HG03378 (cell line): ENCODE results near the gene NME7.
"Not testable (repeated sequence)": the region's sequence is repeated elsewhere in the genome, so short reads cannot be mapped to it uniquely, and the experiment has no call there.

ENCODE experiments used
- ATAC-seq: cut with Tn5 transposase; IDR thresholded peaks from one replicate; pipeline ENCODE4 v1.9.1; 2021; ENCODE audit warnings: mild to moderate bottlenecking, moderate library complexity; ENCODE audit not compliant: unreplicated experiment

Gene NME7

DNA sequence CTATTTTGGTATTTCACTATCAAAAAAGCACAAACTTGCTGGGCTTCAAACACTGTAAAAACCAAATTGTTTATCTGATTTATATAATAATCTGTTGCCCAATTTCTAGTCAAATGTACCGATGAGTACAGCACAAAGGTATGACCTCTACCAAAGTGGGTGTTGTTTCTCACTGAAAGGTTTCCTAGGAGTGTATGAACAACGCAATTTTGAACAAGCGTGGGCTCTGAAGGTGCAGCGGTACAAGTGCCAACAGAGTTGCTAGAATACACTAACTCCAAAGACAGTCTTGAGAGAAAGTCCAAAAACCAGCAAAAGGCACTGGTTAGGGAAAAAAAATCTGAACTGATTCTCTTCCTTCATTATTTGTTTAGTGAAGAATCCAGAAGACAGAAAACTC is 130.7 kb downstream of the NME7 start:
- no peak for ATAC-seq

DNA sequence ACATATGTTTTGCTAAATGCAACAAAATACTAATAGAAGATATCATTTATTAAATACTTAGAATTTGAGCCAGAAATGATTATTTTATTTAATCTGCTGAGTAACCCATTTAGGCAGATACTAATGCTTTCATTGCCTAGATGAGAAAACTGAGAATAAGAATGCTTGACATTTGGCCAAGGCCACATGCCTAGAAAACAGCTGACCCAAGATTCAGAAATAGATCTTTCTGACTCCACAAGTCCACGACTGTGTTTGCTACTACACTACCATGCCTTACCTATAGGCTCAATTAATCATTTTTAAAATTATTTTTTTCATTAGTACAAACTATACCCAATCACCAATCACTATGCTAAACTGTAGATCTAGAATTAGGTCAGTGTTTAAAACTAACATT is 131.5 kb downstream of the NME7 start:
- no peak for ATAC-seq

DNA sequence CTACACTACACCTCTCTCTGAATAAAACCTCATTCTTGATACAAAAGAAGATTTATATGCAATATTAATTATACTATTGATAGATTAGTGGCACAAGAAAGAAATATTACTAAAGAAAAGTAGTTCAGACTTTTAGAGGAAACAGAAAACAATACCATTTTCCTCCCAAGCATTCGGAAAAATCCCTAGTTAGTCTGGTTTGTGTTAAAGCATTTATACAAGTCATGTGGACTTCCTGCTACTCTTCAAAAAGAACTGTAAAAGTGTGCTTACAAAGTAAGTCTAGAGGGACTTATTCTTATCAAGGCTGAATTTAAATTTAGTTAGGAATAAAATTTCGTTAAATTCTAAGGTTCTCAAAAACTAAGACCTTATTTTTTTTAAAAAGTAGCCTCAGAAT is 132.0 kb downstream of the NME7 start:
- no peak for ATAC-seq

DNA sequence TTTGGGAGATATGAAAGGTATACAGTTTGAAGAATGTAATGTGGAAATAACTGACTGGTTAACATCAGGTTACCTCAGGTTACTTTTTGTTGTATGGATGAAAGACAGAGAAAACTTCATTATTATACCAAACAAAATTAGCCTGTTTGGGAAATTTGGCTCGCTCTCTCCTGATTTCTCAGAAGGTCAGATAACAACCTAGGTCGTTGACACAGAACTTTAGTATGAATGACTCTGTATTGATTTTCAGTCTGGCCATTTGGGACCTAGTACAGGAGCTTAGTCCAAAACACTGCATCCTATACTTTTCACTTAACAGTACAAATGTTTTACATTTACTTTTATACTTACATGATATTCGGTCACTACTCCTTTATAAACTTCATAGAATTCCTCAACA is 132.8 kb downstream of the NME7 start:
- no peak for ATAC-seq

DNA sequence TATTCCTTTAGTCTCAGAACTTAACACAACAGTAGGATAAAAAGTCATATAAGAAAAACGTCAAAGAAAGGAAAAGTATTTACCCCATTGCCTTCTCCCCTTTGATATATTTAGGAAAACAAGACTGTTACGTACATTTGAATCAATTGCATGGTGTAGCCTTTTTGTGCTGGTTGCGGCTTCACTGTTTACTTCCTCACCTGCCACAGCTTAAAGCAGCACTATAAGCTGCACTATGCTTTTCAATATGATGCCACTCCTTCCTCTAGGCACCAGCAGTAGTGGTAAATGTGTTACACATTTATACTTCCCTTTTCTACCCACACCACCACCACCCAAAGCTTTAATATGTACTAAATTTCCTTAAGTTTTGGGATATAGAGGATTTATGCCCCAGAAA is 150.0 kb downstream of the NME7 start:
- ATAC-seq, result no peak

DNA sequence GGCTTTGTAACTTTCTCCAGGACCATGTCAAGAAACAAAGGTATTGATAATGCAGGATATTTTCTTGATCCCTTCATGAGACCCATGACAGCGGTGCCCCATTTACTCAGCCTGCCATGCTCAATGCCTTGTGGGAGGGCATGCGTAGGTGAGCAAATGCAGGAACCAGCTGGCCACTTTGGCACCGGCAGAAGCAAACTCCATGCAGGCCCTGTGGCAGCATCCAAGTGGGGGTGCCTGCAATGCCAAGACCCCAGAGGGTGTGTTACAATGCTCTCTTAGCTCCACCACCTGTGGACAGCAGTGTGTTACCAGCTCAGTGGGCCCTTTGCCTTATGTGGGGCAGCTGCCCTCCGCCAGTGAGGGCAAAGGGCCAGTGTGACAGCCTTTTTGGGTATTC is 153.0 kb downstream of the NME7 start:
- ATAC-seq, result no peak

DNA sequence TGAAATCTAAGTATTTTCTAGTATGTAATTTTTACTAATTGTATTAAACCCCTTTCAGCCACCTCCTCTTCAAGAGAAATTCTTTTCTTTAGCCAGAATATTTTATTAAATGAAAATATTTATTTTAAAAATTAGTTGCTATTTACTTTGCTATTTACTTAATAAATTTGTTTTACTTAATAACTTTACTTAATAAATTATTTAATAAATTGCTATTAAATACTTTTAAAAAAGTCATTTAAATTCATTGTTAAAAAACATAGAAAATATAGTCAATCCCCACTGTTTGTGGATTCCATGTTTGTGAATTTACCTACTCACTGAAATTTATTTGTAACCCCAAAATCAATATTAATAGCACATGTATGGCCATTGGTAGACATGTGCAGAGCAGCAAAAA is 155.5 kb downstream of the NME7 start:
- no peak for ATAC-seq

DNA sequence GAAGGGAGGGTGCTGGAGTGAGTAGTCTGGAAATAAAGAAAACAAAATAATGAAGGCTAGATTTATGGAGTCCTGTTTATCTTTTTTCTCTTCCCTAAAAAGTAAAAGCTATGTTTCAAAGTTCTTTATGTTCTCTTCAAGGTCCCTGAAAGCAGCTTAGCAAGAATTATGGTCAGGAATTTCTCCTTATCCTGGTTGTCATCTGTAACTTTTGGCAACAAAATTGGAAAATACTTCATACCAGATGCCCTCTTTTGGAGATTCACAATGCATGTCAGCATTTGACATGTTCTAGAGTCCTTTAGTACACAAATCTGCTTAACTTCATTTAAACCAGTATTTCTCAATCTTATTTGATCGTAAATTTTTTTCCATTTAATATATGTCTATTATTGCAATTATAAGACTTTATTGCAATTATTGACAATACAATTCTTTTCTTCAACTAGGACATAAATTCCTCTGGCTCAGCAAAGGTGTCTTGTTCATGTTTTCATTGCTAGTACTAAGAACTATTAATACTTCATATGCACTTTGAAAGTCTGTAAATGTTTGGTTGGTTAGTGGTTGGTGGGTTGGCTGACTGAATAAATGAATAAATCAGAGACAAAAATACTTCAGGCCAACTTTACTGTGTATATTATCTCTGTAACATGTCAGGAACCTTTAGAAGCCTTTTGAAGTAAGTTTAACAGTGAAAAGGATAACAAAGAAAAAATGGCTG is 159.6 kb downstream of the NME7 start:
- ATAC-seq, result no peak

DNA sequence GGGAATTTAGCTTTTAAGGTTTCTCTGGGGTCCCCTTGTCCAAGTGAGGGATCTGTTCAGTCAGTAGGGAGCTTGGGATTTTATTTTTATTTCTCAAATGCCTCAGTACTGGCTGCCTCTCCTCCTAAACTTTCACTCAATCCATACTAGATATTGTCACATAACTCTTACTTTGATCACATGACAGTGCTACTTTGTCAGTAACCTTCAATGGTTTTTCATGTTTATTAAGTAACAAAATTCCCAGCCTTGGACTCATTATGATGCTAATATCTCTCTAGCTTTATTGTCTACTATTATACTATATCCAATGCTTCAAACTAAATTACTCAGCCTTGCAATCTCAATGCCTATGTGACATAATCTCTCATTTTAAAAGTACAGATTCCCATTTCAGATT is 163.4 kb downstream of the NME7 start:
- no peak for ATAC-seq

DNA sequence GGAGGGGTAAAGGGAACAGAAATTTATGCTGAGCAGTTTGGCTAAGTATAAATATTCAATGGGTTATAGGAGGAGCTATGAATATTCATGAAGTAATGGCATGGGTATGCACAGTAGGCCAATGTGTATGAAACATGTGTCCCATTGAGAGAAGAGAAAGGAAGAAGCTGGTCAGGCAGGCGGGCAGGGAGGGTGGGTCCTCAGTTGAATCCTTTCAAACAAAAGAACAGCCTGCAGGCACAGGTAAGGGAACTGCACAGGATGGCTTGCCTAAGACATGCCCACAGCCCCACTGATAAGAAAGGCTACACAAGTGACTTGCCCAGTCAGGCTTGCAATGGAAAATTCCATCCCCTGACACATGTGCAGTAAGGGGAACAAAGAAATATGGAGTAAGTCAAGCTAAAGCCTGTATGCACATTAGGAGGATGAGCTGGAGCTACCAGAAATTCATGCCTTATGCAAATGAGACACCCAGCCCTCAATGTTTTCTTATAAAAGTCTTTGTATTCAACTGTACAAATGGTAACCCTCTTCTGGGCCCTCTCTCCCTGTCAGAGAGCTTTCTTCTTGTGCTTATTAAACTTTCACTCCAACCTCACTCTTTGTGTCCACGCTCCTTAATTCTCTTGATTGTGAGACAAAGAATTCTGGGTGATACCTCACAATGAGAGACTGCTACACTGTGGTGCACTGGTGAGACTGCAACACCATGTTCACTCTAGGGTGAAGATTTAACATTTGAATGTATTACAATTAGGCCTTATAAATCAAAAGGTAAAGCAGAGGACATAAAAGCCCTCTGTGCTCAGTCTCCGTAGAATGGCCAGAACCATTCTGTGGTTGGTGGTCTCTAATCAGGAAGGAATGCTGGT is 164.6 kb downstream of the NME7 start:
- ATAC-seq, result no peak

DNA sequence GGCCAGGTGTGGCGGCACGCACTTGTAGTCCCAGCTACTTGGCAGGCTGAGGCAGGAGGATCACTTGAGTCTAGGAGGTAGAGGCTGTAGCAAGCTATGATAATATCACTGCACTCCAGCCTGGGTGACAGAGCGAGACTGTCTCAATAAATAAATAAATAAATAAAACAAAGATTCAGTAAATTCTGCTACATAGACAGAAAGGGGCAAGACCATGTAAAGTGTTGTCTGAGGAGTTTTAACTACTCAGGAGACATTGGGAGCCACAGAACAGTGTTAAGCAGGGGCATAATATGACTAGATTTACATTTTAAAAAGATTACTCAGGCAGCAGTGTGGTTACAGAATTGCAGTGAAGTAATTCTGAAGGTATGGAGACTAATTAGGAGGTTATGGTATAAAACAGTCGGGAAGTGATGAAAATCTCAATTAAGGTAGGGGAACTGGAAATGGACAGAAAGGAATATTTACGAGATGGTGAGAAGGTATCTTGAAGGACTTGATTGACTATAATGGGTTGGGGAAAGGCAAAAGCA is 166.4 kb downstream of the NME7 start:
- ATAC-seq, result no peak

DNA sequence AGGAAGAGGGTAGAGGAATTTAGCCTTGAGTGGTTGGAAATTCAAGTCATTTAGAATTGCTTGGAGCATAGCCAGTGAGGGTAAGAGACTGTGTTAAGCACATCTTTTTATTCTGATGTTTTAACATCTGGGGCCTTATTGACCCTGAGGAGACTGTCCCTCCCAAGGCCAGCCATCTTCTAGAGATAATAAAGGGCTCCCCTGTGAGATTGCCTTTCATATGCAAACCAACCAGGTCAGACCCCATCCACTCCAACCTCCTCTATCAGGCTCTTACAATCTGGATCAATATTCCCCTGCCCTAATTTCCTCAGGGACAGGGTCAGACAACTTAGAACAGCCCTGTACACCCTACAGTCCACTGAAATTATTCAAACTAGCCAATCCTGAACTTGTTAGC is 167.3 kb downstream of the NME7 start:
- no peak for ATAC-seq

DNA sequence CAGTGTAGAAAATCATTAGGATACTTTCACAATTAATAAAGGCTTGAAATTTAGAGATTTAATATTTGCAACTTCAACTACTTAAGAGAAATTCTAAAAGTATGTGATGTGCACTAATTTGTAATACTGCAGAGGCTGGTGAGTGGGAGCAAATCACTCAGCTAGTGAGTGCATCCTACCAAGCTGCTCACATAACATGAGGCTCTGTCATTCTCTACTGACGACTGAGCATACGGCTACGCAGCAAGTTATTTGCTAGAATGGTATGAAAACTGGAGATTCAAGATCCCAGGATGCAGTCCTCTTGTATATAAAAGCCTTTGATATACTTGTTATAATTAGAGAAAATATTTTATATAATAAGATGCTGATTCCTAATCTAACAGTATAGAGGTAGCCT is 171.0 kb downstream of the NME7 start:
- no peak for ATAC-seq

DNA sequence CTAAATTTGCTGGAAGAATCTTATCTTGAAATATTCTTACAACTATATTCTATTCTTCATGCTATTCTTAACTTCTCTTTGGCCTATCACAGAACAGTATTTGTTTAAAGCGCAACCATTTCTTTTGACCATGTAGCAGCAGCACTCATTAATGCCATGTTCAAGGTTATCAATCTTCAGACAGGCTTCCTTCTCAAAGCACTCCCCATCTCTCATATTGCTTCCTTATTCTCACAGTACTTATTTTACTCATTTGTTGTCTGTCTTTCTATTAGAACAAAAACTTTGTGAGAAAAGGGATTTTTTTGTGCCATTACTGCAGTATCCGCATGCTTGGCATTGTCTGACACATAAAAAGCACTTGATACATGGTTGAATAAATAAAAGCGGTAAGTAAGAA is 171.4 kb downstream of the NME7 start:
- ATAC-seq, result no peak

DNA sequence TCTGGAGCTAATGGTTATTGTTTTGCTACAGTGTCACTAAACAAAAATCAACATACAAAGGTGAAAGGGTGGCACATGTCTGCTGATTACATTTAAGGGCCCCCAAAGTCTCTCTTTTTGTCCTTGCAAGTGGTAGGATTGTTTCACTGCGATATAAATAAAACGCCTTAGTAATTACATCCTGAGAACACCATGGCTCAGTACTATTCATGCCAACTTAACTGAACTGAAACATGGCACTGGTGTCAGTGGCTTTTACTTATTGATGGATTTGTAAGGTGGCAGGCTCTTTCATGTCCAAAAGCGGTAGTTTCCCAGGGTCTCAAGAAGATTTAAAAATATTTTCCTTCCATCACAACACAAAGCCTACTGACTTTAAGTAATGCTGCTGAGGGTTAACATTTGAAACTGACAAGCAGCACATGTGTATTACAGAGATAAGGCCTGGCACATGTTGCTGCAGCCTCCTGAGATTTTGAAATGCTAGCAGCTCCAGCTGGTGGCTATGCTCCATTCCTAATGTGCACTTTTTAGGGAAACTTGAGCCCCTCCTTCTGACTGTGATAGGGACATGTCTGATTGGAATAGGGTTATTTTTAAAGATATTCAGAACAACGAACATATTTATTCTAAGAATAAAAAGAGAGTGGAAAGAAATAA is 174.3 kb downstream of the NME7 start:
- ATAC-seq, result no peak

DNA sequence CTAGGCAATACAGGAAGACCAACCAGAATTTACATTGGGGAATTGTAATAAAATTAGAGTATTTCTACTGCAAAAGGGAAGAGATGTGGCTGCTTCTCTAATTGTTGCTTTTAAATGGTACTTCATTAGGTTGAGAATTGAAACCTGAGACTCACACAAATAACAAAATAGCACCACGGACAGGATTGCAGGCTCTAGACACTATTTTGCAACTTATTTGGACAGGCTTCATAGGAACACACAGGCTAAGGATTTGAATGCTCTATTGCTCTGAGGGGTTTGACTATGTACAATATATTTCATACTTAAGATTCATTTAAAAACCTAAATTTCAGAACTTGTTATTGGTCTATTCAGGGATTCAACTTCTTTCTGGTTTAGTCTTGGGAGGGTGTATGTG is 181.5 kb downstream of the NME7 start:
- ATAC-seq, result no peak

DNA sequence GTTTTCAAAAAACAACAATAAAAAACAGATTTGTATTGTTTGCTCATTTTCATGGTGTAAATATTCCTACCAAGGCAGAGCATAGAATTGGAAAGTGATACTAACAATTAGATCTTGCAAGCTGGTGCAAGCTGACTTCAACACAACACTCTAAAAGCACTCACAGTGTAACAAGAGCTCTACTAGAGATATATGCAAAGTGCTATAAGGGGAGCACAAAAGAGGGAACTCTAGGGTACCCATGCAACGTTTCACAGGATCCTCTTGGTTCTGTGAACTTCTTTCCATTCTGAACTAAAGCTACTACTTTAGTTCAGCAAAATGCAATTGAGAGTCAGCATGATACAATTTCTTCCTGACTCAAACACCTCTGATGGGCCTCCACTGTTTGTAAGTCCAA is 182.8 kb downstream of the NME7 start:
- ATAC-seq, result no peak

DNA sequence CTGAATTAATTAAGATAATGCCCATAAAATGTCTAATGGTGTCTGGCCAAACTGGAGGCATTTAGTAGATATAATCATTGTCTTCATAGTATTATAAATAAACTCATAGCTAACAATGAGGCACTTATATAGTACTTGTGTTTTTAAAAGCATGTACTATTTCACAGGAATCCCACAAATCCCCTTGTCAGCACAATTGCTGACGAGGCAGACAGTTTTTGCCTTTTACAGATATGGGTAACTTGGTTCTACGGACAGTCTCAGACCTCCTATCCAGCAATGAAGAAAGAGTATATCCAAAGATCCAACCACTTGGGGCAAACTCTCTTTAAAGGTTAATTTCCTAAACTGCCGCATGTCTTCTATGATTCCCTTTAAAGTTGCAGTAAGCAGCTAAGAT is 187.4 kb downstream of the NME7 start:
- ATAC-seq, result no peak

DNA sequence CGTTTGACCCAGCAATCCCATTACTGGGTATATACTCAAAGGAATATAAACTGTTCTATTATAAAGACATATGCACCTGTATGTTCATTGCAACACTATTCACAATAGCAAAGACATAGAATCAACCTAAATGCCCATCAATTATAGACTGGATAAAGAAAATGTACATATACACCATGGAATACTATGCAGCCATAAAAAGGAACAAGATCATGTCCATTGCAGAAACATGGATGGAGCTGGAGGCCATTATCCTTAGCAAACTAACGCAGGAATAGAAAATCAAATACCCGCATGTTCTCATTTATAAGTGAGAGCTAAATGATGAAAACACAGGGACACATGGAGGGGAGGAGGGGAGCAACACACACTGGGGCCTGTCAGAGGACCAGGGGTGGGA is 188.2 kb downstream of the NME7 start:
- not testable (repeated sequence) for ATAC-seq

DNA sequence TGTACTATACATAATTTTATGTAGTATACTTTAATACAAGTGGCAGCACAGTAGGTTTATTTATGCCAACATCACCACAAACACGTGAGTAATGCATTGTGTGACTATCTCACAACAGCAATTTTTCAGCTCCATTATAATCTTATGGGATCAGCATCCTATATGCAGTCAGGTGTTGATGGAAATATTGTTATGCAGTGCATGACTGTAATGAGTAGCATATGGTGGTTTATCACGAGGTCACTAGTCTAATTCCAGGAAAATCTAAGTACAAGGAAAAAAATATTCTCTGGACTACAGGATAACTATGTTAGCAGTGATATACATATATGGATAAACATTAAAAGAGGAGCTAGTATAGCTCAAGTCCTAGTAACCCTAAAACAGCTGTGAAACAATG is 192.1 kb downstream of the NME7 start:
- no peak for ATAC-seq

DNA sequence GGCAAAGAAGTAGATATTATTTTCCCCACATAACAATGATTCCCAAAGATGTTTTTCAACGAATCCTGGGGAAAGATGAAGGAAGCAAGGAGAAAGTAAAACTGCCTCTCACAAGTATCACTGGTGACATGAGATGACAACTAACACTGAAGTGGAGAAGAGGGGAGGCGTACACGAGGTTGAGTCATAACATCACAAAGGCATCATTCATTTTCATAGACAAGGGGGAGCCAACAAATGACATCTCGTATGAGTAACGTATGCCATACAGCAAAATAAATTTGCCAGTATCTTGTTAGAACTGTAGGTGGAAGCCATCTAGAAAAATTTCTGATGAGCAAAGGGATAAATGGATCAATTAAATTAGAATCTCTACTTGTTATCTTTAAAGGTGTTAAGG is 204.5 kb downstream of the NME7 start:
- no peak for ATAC-seq
